HEK293T (cell line): ENCODE results near the gene MBNL2.

Experiments used
- ARNT ChIP-seq: fragments of 450-650 bp; IDR thresholded peaks from 2 replicates; pipeline ENCODE4 v1.6.1; 2017; ENCODE audit warnings: mild to moderate bottlenecking
- BHLHE40 ChIP-seq: fragments of 450-650 bp; IDR thresholded peaks from 2 replicates; pipeline ENCODE4 v1.6.1; 2016; ENCODE audit warnings: mild to moderate bottlenecking, moderate library complexity, borderline replicate concordance
- ELF4 ChIP-seq: fragments of 450-650 bp; IDR thresholded peaks from 2 replicates; pipeline ENCODE4 v1.6.1; 2017; ENCODE audit warnings: antibody characterized with exemption
- FOXK2 ChIP-seq: fragments of 450-650 bp; IDR thresholded peaks from 2 replicates; pipeline ENCODE4 v1.6.1; 2016; ENCODE audit warnings: mild to moderate bottlenecking
- FOXM1 ChIP-seq: fragments of 450-650 bp; IDR thresholded peaks from 2 replicates; pipeline ENCODE4 v1.6.1; 2017; ENCODE audit warnings: mild to moderate bottlenecking, borderline replicate concordance
- HDGF ChIP-seq: fragments of 450-650 bp; IDR thresholded peaks from 2 replicates; pipeline ENCODE4 v1.6.1; 2017; ENCODE audit warnings: antibody characterized with exemption, borderline replicate concordance
- L3MBTL2 ChIP-seq: fragments of 450-650 bp; conservative IDR thresholded peaks from 2 replicates; pipeline ENCODE4 v1.6.1; 2016; ENCODE audit warnings: mild to moderate bottlenecking
- NFRKB ChIP-seq: fragments of 450-650 bp; IDR thresholded peaks from 2 replicates; pipeline ENCODE4 v1.6.1; 2016; ENCODE audit warnings: mild to moderate bottlenecking, moderate library complexity
- SP1 ChIP-seq: fragments of 450-650 bp; IDR thresholded peaks from 2 replicates; pipeline ENCODE4 v1.6.1; 2017
- ZNF384 ChIP-seq: fragments of 450-650 bp; IDR thresholded peaks from 2 replicates; pipeline ENCODE4 v1.6.1; 2016

DNA sequence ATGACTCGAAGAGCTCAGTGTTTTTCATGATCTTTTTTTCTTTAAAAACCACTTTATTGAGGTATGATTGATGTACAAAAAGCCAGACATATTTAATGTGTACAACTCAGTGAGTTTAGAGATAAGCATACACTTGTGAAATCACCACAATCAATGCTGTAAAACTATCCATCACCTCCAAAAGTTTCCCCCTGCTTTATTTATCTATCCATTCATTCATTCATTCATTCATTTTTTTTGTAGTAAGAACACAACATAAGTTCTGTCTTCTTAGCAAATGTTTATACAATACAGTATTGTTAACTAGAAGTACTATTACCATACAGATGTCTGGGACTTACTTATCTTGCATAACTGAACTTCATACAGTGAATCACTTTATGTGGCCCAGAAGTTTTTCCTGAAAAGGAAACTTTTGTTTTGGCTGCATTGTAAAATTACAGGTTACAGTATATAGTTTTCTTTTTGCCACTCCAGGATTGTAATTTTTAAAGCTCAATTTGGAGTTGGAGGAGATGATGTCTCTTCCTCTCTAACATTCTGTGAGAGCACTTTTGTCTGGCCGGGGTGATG, 218.6 kb downstream of the MBNL2 start:
- TF ChIP-seq FOXK2 (no peak), FOXM1 (no peak), HDGF (no peak), SP1 (no peak), NFRKB (no peak), ARNT (no peak), ELF4 (no peak), ZNF384 (no peak), L3MBTL2 (no peak), BHLHE40 (no peak)
